ENCODE data around the gene KIAA1958.
"Not testable (repeated sequence)": the region's sequence is repeated elsewhere in the genome, so short reads cannot be mapped to it uniquely, and the experiment has no call there.

The KIAA1958 gene

DNA sequence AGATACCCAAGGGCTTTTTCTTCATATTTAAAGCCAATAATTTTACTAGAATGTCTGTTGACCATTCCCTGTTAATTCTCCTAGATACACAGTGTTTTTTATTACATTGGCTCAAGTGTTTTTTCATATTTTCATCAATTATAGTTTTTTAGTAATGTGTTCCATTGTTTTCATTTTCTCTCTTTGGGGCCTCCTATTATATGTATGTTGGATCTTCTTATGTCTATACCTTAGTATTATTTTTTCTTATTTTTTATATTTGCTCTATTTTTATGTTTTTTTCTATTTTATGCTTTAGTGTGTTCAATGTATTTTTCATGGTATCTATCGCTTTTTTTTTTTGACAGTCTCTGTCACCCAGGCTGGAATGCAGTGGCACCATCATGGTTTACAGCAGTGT is 7.5 kb downstream of the KIAA1958 start:
- DNase-seq (ENCODE audit: low read depth in 1 of 2, low spot score in 1 of 2), result no peak
- in situ Hi-C loops (cut with HindIII; ENCODE audit: low pct_unique_long_range_greater_than_20kb, low sequenced_read_pairs), result no loop called here
- no peak for TF ChIP-seq JUND (IDR thresholded peaks at IDR 0.05; ENCODE audit: low read depth)

- no peak for TF ChIP-seq JUND (IDR thresholded peaks at IDR 0.05; ENCODE audit: low read depth)
- no peak for DNase-seq (ENCODE audit: low read depth in 1 of 2, low spot score in 1 of 2)
- in situ Hi-C loops (cut with HindIII; ENCODE audit: low pct_unique_long_range_greater_than_20kb, low sequenced_read_pairs), result no loop called here
Observed at GRCh38 chr9:112495614-112496013, 9.0 kb downstream of the KIAA1958 start.

GRCh38 chr9:112496074-112496722 is 9.6 kb downstream of the KIAA1958 start:
- no peak for DNase-seq (ENCODE audit: low read depth in 1 of 2, low spot score in 1 of 2)
- in situ Hi-C loops (cut with HindIII; ENCODE audit: low pct_unique_long_range_greater_than_20kb, low sequenced_read_pairs), result no loop called here
- TF ChIP-seq JUND (IDR thresholded peaks at IDR 0.05; ENCODE audit: low read depth), result no peak

DNA sequence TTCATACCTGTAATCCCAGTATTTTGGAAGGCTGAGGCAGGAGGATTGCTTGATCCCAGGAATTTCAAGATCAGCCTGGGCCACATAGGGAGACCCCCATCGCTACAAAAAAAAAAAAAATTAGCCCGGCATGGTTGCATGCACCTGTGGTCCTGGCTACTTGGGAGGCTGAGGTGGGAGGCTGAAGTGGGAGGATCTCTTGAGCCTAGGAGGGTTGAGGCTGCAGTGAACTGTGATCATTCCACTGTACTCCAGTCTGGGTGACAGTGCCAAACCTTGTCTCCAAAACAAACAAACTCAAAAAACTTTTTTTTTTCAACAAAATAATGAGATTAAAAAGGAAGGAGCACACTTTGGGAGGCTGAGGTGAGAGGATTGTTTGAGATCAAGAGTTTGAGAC is 14.2 kb downstream of the KIAA1958 start:
- no peak for TF ChIP-seq JUND (IDR thresholded peaks at IDR 0.05; ENCODE audit: low read depth)
- no peak for DNase-seq (ENCODE audit: low read depth in 1 of 2, low spot score in 1 of 2)
- in situ Hi-C loops (cut with HindIII; ENCODE audit: low pct_unique_long_range_greater_than_20kb, low sequenced_read_pairs), result no loop called here

DNA sequence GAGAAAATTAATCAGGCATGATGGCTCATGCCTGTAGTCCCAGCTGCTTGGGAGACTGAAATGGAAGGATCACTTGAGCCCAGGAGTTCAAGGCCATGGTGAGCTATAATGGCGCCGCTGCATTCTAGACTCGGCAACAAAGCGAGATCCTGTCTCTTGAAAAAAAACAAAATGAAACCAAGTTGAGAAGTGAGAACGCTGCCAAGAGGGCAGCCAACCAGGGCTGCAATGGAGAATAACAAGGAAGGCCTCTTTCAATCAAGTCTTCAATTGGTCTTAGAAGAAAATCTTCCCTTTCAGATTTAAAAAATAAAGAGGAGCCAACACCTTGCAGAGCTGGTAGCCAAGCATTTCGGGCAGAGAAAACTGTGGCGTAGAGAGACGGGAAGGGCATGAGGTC is 14.7 kb downstream of the KIAA1958 start:
- in situ Hi-C loops (cut with HindIII; ENCODE audit: low pct_unique_long_range_greater_than_20kb, low sequenced_read_pairs), result no loop called here

DNA sequence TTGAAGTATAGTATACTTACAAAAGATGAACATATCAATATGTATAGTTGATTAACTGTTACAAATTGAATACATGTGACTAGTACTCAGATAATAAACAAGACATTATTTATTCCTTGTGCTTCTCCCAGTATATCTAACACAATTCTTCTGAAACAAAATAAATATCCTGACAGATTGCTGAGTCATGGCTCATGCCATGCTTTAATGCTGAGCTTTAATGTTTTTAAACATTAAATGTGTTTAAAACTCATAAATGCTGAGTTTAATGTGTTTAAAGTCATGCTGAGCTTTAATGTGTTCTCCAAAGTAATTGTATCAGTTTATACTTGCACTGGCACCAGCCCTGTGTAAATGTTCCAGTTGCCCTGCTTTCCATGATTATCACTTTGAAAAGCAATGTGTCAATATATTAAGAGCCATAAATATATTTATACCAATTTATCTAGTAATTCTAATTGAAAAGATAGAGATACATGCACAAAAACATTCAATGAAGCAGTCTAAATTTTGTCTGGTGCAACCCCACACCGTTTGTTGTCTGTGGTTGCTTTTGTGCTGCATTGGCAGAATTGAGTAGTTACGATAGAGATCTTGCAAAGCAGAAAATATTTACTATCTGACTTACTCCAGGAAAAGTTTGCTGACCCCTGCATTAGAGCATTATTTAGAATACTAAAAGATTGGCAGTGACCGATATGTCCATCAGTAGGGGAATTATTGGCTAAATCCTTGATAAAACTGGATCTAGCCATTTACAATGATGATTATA is 15.7 kb downstream of the KIAA1958 start:
- in situ Hi-C loops (cut with HindIII; ENCODE audit: low pct_unique_long_range_greater_than_20kb, low sequenced_read_pairs), result no loop called here

More for the DNA sequence above, 14.7 kb downstream of the KIAA1958 start:
- TF ChIP-seq JUND (IDR thresholded peaks at IDR 0.05; ENCODE audit: low read depth), result no peak
- no peak for DNase-seq (ENCODE audit: low read depth in 1 of 2, low spot score in 1 of 2)

GRCh38 chr9:112503170-112503569 is 16.5 kb downstream of the KIAA1958 start:
- DNase-seq (ENCODE audit: low read depth in 1 of 2, low spot score in 1 of 2), result no peak
- in situ Hi-C loops (cut with HindIII; ENCODE audit: low pct_unique_long_range_greater_than_20kb, low sequenced_read_pairs), result no loop called here
- TF ChIP-seq JUND (IDR thresholded peaks at IDR 0.05; ENCODE audit: low read depth), result no peak

More for the DNA sequence above, 15.7 kb downstream of the KIAA1958 start:
- DNase-seq (ENCODE audit: low read depth in 1 of 2, low spot score in 1 of 2), result no peak
- no peak for TF ChIP-seq JUND (IDR thresholded peaks at IDR 0.05; ENCODE audit: low read depth)

GRCh38 chr9:112505086-112505485 is 18.5 kb downstream of the KIAA1958 start:
- no peak for DNase-seq (ENCODE audit: low read depth in 1 of 2, low spot score in 1 of 2)
- in situ Hi-C loops (cut with HindIII; ENCODE audit: low pct_unique_long_range_greater_than_20kb, low sequenced_read_pairs), result no loop called here
- no peak for TF ChIP-seq JUND (IDR thresholded peaks at IDR 0.05; ENCODE audit: low read depth)

GRCh38 chr9:112505607-112506006 is 19.0 kb downstream of the KIAA1958 start:
- DNase-seq (ENCODE audit: low read depth in 1 of 2, low spot score in 1 of 2), result no peak
- TF ChIP-seq JUND (IDR thresholded peaks at IDR 0.05; ENCODE audit: low read depth), result no peak

DNA sequence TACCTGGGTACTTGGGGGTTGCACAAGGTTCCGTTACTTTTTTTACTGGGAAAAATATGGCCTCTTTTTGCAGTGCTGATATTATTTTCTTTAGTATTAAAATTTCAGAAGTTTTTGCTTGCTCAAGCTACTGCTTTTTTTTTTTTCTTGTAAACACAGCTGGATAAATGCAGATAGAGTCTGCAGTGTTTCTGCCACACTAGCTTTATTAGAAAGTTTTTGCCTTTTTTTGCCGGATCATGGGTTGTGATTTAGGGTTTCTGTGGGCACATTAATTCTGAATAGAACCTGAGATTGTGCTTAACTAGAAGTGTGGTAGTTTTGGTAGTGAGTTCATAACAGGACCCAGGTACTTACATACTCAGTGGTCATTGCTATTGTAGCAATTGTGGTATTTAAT is 19.9 kb downstream of the KIAA1958 start:
- in situ Hi-C loops (cut with HindIII; ENCODE audit: low pct_unique_long_range_greater_than_20kb, low sequenced_read_pairs), result no loop called here
- no peak for DNase-seq (ENCODE audit: low read depth in 1 of 2, low spot score in 1 of 2)
- TF ChIP-seq JUND (IDR thresholded peaks at IDR 0.05; ENCODE audit: low read depth), result no peak

More at GRCh38 chr9:112505607-112506006, 19.0 kb downstream of the KIAA1958 start:
- in situ Hi-C loops (cut with HindIII; ENCODE audit: low pct_unique_long_range_greater_than_20kb, low sequenced_read_pairs), result no loop called here

DNA sequence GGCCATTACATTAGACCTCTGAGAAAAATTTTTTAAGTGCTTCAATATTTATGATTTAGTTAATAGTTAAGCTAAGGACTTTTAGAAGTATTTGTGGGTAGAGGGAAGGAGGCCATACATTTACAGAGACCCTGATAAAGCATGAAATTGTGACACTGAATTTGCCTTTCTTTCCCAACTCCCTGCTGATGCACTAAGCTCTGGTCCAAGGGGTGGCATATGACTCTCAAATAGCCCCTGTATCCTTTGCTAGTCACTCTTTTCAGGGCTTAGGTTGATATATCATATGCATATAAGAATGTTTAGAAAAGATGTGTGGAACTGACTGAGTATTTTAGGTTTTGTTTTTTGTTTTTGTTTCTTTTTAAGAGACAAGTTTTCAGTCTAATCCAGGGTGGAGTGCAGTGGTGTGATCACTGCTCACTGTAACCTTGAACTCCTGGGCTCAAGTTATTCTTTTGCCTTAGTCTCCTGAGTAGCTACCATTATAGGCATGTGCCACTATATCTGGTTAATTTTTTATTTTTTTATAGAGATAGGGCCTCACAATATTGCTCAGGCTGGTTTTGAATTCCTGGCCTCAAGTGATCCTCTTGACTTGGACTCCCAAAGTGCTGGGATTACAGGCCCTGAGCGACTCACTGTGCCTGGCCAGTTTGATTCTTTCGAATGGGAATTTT is 20.5 kb downstream of the KIAA1958 start:
- in situ Hi-C loops (cut with HindIII; ENCODE audit: low pct_unique_long_range_greater_than_20kb, low sequenced_read_pairs), result no loop called here
- TF ChIP-seq JUND (IDR thresholded peaks at IDR 0.05; ENCODE audit: low read depth), result no peak
- no peak for DNase-seq (ENCODE audit: low read depth in 1 of 2, low spot score in 1 of 2)

- no peak for TF ChIP-seq JUND (IDR thresholded peaks at IDR 0.05; ENCODE audit: low read depth)
- in situ Hi-C loops (cut with HindIII; ENCODE audit: low pct_unique_long_range_greater_than_20kb, low sequenced_read_pairs), result no loop called here
- no peak for DNase-seq (ENCODE audit: low read depth in 1 of 2, low spot score in 1 of 2)
Observed at GRCh38 chr9:112508377-112508776, 21.8 kb downstream of the KIAA1958 start.

GRCh38 chr9:112512377-112512776 is 25.8 kb downstream of the KIAA1958 start:
- in situ Hi-C loops (cut with HindIII; ENCODE audit: low pct_unique_long_range_greater_than_20kb, low sequenced_read_pairs), result not testable (repeated sequence)

More at GRCh38 chr9:112512377-112512776, 25.8 kb downstream of the KIAA1958 start:
- not testable (repeated sequence) for DNase-seq (ENCODE audit: low read depth in 1 of 2, low spot score in 1 of 2)
